ENCODE results near the gene PTPN20.

- TF ChIP-seq CTCF (IDR thresholded peaks at IDR 0.05) (no peak), POLR2A (IDR thresholded peaks at IDR 0.05) (no peak)
Observed at GRCh38 chr10:47042780-47043750, 131.8 kb downstream of the PTPN20 start.

All from Peyer's patch (tissue), 4 donors.